Measurements from ENCODE around the gene PLPPR4. TPM values are rescaled to one million over a fixed set of nuclear protein-coding genes. Genes with fewer than 3 reads are reported as not detected.

PLPPR4 gene
- total RNA-seq, 1 experiment from 2014 or later, result 0.34 TPM

- peak; percentile 67 for DNase-seq (ENCODE audit: low read depth)
Observed at GRCh38 chr1:99348397-99349132, 84.3 kb downstream of the PLPPR4 start.

GRCh38 chr1:99352821-99353220 is 88.5 kb downstream of the PLPPR4 start:
- DNase-seq (ENCODE audit: low read depth), result no peak

GRCh38 chr1:99358770-99359169 is 94.5 kb downstream of the PLPPR4 start:
- DNase-seq (ENCODE audit: low read depth), result no peak
